ENCODE results near the gene ZC3H11A.

GRCh38 chr1:203746281-203746680 lies 49.1 kb upstream of the ZC3H11A start:
- TF ChIP-seq CTCF (IDR thresholded peaks at IDR 0.05; ENCODE audit: low read depth, low read length, poor library complexity, severe bottlenecking) (no peak), EZH2phosphoT487 (IDR thresholded peaks at IDR 0.05; ENCODE audit: borderline replicate concordance, low read length) (no peak)

Data from DOHH2 (cell line).